GM21528 (cell line): ENCODE results near the gene FGFRL1.
A peak's percentile ranks its signal among the peaks of the same experiment; 100 is the strongest.

Experiments used
- ATAC-seq: cut with Tn5 transposase; IDR thresholded peaks from one replicate; pipeline ENCODE4 v1.9.1; 2021; ENCODE audit warnings: mild to moderate bottlenecking, moderate library complexity; ENCODE audit not compliant: unreplicated experiment, low FRiP score

Gene FGFRL1

GRCh38 chr4:1004557-1005485 is 6.6 kb upstream of the FGFRL1 start:
- ATAC-seq, result no peak

DNA sequence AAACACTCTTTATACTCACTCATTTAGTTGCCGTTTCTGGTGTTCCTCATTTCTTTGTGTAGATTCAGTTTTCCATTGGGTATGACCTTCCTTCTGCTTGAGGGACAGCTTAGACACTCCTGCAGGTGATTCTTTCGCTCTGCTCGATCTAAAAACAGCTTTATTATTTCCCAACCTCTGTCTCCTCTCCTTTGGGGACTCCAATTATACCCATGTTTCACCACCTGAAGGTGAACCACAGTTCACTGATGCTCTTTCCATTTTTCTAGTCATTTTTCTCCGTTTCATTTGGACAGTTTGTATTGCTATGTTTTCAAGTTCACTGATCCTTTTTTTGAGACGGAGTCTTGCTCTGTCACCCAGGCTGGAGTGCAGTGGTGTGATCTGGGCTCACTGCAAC is 4.6 kb upstream of the FGFRL1 start:
- no peak for ATAC-seq

DNA sequence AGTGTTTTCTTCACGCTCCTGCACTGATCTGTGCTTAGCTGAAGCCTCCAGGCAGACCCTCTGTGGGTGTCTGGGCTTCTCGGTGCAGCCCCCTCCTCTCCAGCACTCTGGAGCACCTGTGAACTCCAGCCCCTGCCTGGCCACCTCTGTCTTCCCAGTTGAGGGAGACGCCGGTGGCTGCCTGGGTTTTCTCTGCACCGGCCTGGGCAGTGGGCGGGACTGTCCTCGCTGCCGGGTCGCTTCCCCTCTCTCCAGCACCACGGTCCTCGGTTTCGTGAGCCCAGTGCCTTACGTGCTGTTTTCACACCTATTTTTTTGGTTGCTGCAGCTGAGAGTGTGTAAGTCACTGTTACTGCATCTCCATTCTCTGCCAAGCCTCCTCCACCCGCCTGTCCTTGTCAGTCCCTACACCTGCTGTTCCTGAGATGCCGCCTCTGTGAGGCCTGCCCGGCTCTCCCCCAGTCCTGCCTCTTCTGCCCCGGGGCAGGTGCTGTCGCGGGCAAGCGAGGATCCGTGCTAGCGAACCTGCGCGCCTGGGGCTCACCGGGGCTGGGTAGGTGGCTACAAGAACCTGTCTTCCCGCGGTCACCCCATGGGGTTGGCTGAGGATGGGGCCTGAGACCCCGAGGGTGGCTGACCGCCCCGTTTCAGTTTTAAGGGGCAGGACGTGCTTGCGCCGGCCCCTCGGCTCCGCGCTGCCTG is 2.4 kb upstream of the FGFRL1 start:
- ATAC-seq, result peak; percentile 20

DNA sequence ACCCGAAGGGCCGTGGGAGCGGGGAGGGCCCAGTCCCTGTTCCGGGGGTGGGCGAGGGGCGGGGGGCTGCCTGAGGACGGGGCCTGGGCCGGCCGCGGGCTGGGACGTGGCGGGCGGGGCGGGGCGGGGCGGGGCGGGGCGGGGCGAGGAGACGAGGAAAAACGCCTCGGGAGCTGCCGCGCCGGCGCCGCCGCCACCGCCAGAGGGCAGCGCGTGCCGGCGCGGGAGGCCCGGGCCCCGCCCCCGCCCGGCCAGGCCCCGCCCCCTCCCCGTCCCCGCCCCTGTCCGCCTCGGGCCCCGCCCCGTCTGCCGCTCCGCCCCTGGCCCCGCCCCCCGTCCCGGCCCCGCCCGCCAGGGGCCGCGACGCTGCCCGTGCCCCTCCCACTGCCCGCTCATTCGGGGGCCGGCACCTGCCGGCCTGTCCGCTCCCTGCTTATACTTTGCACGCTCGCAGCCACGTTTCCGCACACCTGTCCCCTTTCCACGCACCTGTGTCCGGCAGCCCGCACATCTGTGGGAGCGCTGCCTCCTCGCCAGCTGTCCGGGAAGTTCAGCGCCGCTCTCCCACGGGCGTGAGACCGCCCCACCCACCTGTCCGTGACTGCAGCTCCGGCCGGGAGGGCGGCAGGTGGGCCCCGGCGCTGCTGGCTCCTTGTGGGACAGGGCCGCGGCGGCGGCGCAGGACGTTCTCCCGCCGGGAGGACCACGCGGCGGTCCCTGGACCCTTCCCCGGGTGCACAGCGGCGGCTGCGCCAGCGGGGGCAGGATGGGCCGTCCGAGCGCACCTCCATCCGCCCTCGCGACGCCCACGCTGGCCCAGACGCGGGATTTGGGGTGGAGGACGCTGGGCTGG is 1.7 kb upstream of the FGFRL1 start:
- peak; percentile 43 for ATAC-seq

DNA sequence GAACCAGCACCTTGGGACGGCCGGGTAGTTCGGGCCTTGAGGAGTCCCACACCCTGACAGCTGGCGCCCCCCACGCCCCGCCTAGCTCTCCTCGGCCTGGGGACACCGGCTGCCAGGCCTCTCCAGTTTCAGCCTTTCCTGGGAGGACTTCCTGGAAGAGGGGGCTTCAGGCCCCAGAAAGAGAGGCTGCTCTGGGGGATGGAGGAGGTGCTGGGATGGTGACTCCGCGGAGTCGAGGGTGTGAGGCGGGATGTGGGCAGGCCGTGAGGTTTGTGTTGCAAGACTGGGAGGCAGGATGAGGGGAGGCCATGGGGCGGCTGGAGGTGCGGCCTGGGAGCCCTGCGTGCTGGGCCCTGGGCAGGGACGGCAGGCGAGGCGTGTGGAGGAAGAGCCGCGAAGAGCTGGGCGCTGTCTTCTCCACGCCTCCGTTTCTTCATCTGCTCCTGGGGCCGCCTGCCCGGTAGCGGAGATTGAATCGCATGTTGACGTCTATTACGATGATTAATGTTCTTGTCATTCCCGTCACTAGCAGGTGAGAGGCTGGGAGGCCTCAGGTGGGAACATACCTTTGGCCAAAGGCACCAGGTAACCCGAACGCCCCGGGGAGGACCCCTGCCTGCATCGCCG is 918 bp upstream of the FGFRL1 start:
- ATAC-seq, result peak; percentile 13

DNA sequence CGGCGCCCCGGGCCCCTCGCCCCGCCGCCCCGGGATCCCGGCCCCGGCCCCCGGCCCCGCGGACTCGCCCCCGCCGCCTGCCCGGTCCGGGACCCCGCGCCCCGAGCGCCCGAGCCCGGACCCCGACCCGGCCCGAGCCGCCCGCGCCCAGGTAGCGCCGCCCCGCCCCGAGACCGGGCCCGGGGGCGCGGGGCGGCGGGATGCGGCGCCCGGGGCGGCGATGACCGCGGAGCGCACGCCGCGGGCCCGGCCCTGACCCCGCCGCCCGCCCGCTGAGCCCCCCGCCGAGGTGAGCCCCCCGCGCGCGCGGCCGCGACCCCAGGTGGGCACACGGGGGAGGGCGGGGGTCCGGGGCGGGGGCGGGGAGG is 224 bp downstream of the FGFRL1 start:
- no peak for ATAC-seq

DNA sequence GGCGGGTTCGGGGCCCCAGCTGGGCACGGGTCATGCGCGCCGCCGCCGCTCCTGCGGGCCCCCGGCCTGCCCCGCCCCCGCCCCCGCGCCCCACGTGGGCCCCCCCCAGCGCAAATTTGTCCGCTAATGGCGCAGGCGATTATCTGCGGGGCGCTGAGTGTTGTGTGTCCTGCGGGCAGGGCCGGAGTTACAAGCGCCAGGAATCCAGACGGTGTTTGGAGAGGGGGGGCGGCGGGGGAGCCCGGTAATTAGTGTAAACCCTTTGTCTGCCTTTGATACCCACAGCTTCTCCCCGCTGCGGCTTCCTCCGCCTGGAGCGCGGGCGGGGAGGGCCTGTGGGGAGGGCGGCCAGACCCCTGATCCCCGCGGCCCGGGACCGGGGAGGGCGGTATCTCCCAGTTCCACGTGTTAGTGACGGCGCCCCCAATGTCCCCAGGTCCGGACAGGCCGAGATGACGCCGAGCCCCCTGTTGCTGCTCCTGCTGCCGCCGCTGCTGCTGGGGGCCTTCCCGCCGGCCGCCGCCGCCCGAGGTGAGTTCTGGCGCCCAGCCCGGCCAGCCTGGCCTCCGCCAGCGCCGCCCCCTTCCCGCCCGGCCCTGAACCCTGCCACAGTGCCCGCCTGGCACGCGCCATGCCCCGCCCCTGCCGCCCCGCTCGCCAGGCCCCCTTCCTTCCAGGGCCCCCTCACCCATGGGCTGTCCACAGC is 761 bp downstream of the FGFRL1 start:
- no peak for ATAC-seq

- ATAC-seq, result no peak
Measured at GRCh38 chr4:1013225-1014073, 2.0 kb downstream of the FGFRL1 start.

- ATAC-seq, result no peak
Measured at GRCh38 chr4:1014291-1015167, 3.1 kb downstream of the FGFRL1 start.

GRCh38 chr4:1015179-1015578 is 3.8 kb downstream of the FGFRL1 start:
- no peak for ATAC-seq

- ATAC-seq, result no peak
Measured at GRCh38 chr4:1015746-1016145, 4.3 kb downstream of the FGFRL1 start.

GRCh38 chr4:1017211-1017610 is 5.8 kb downstream of the FGFRL1 start:
- no peak for ATAC-seq

- ATAC-seq, result no peak
Measured at GRCh38 chr4:1017706-1018105, 6.3 kb downstream of the FGFRL1 start.

GRCh38 chr4:1018147-1019020 is 7.0 kb downstream of the FGFRL1 start:
- ATAC-seq, result no peak

DNA sequence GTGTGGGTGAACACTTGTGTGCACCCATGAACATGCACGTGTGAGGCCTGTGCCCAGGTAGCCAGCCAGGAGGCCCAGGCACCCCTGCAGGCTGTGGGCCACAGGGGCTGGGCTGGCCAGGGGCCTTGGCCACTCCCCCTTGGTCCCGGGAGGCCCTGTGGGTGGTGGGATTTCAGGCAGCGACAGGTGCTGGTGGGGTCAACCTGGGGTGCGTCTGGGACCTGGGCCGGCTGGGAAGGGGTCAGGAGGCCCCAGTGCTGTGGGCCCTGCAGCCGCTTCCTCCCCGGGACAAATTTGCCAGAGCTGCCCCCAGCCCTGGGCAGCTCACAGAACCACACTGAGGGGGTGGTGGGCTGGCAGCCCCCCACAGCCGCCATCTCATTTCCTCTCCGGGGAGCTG is 7.9 kb downstream of the FGFRL1 start:
- ATAC-seq, result no peak

- no peak for ATAC-seq
Measured at GRCh38 chr4:1019729-1020470, 8.5 kb downstream of the FGFRL1 start.
